DOHH2 (cell line): ENCODE measurements around the gene VPS13A.

ENCODE experiments used
- H3F3A ChIP-seq: fragments of 200-600 bp; sonication (generic), shearing (Covaris generic); 2 replicates; pipeline ENCODE4 v1.6.0; 2016; ENCODE audit warnings: antibody characterized with exemption, mild to moderate bottlenecking; ENCODE audit not compliant: control insufficient read depth, insufficient read depth
- H3K27ac ChIP-seq: fragments of 200-600 bp; sonication (generic); 2 replicates; pipeline ENCODE4 v1.5.1; 2014; ENCODE audit warnings: low read depth, mild to moderate bottlenecking, low read length, moderate library complexity
- H3K27me3 ChIP-seq: fragments of 200-600 bp; sonication (generic); 2 replicates; pipeline ENCODE4 v1.6.1; 2014; ENCODE audit warnings: mild to moderate bottlenecking, low read length, mixed read lengths; ENCODE audit not compliant: control insufficient read depth
- H3K36me3 ChIP-seq: fragments of 200-600 bp; sonication (generic); 2 replicates; pipeline ENCODE4 v1.6.1; 2014; ENCODE audit warnings: mild to moderate bottlenecking, low read length, moderate library complexity, mixed read lengths; ENCODE audit not compliant: control insufficient read depth
- H3K4me1 ChIP-seq: fragments of 200-600 bp; sonication (generic); 2 replicates; pipeline ENCODE4 v1.6.1; 2014; ENCODE audit warnings: mild to moderate bottlenecking, low read length, mixed read lengths; ENCODE audit not compliant: control insufficient read depth
- H3K4me2 ChIP-seq: fragments of 200-600 bp; sonication (generic); 2 replicates; pipeline ENCODE4 v1.6.0; 2014; ENCODE audit warnings: mild to moderate bottlenecking, low read length, moderate library complexity
- H3K4me3 ChIP-seq: fragments of 200-600 bp; sonication (generic); 2 replicates; pipeline ENCODE4 v1.5.1; 2014; ENCODE audit warnings: mild to moderate bottlenecking, low read length, mixed read lengths
- H3K79me2 ChIP-seq: fragments of 200-600 bp; sonication (generic); 2 replicates; pipeline ENCODE4 v1.6.1; 2014; ENCODE audit warnings: mild to moderate bottlenecking, low read length, mixed read lengths; ENCODE audit not compliant: control insufficient read depth
- H3K9me2 ChIP-seq: fragments of 200-600 bp; sonication (generic); replicated peaks from 2 replicates; pipeline ENCODE4 v1.6.1; 2014; ENCODE audit warnings: mild to moderate bottlenecking, low read length, mixed read lengths; ENCODE audit not compliant: control insufficient read depth
- H3K9me3 ChIP-seq: fragments of 200-600 bp; sonication (generic); 2 replicates; pipeline ENCODE4 v1.6.1; 2014; ENCODE audit warnings: antibody characterized with exemption, low read length, mixed read lengths; ENCODE audit not compliant: control insufficient read depth, insufficient read depth
- H4K20me1 ChIP-seq: fragments of 200-600 bp; sonication (generic); 2 replicates; pipeline ENCODE4 v1.6.0; 2014; ENCODE audit warnings: low read depth, mild to moderate bottlenecking, antibody characterized with exemption, low read length, moderate library complexity; ENCODE audit not compliant: control insufficient read depth, insufficient read depth
- CTCF ChIP-seq: fragments of 200-600 bp; sonication (generic); IDR thresholded peaks from one replicate; pipeline ENCODE4 v1.5.1; 2014; ENCODE audit warnings: antibody characterized with exemption, mild to moderate bottlenecking, low read depth, low read length; ENCODE audit not compliant: poor library complexity, severe bottlenecking
- EZH2phosphoT487 ChIP-seq: fragments of 200-600 bp; sonication (generic); IDR thresholded peaks from 2 replicates; pipeline ENCODE4 v1.6.1; 2017; ENCODE audit warnings: borderline replicate concordance, mild to moderate bottlenecking, antibody characterized with exemption, low read length, moderate library complexity, mixed read lengths

The VPS13A gene

GRCh38 chr9:77170991-77171699 is 6.2 kb upstream of the VPS13A start:
- Histone ChIP-seq H3K79me2 (no peaks in the 10 kb centered on the region), H3K27me3 (peaks cover 4% of the 10 kb centered on the region), H3K9me2 (no peaks in the 10 kb centered on the region), H3K9me3 (no peaks in the 10 kb centered on the region), H3K4me1 (no peaks in the 10 kb centered on the region; the same call in 1 of the 2 replicates), H3K4me3 (no peak overlapping the region), H3F3A (peaks cover 4% of the 10 kb centered on the region), H4K20me1 (no peaks in the 10 kb centered on the region), H3K27ac (no peak overlapping the region), H3K4me2 (no peak overlapping the region), H3K36me3 (no peaks in the 10 kb centered on the region)
- TF ChIP-seq CTCF (no peak), EZH2phosphoT487 (no peak)

DNA sequence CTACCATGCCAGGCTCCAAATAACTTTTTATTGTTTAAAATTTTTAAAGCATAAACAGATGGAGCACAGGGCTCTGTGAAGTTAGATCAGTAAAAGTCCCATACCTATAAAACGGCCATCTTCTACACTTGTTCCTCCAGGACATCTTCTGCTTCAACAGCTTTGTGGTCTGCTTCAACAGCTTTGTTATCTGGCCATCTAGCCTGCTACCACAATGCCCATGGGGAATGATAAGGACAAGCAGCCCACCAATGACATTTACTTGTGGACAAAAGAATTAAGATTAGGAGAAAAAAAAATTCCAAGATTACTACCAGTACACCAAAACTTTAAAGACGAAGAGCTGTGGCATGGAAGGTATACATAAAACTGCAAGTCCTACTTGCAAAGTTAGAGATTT is 2.2 kb upstream of the VPS13A start:
- Histone ChIP-seq H3K79me2 (peaks cover 27% of the 10 kb centered on the region), H4K20me1 (peaks cover 11% of the 10 kb centered on the region), H3K4me3 (no peak overlapping the region), H3F3A (peaks cover 12% of the 10 kb centered on the region), H3K4me2 (no peak overlapping the region), H3K36me3 (peaks cover 12% of the 10 kb centered on the region; the same call in 1 of the 2 replicates), H3K4me1 (peaks cover 23% of the 10 kb centered on the region), H3K9me2 (no peaks in the 10 kb centered on the region), H3K27ac (no peak overlapping the region), H3K9me3 (no peaks in the 10 kb centered on the region), H3K27me3 (peaks cover 8% of the 10 kb centered on the region)
- TF ChIP-seq CTCF (no peak), EZH2phosphoT487 (no peak)

DNA sequence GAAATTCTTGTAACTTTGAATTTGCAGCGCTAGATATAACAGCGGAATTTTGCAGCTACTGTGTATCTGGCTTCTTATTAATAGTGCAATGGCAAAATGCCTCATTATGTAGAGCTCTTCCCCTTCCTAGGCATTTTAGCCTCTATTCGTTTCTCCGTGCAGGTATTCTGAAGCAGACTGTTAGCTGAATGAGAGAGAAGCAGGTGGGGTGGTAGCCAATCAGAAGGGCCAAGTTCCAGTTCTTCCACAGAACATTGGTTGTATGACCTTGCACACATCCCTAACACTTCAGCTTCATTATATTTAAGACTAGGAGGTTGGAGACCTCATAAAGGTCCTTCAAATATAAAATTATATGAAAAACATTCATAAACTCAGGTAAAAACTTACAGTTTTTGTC is 1.2 kb upstream of the VPS13A start:
- peaks cover 36% of the 10 kb centered on the region for H3K79me2 ChIP-seq
- no peak overlapping the region for H3K4me3 ChIP-seq
- TF ChIP-seq CTCF (no peak), EZH2phosphoT487 (no peak)
- H3K27ac ChIP-seq: no peak overlapping the region
- H3K9me3 ChIP-seq: no peaks in the 10 kb centered on the region
- peaks cover 12% of the 10 kb centered on the region; the same call in 1 of the 2 replicates for H3K36me3 ChIP-seq
- H3K4me2 ChIP-seq: peak overlapping the region; percentile 67
- H4K20me1 ChIP-seq: peaks cover 17% of the 10 kb centered on the region
- no peaks in the 10 kb centered on the region for H3K9me2 ChIP-seq
- H3F3A ChIP-seq: peaks cover 12% of the 10 kb centered on the region
- H3K4me1 ChIP-seq: peaks cover 29% of the 10 kb centered on the region
- H3K27me3 ChIP-seq: peaks cover 8% of the 10 kb centered on the region
